Pons (tissue), 1 donor: Measurements from ENCODE around the gene SMIM13.
"Not testable (repeated sequence)": the region's sequence is repeated elsewhere in the genome, so short reads cannot be mapped to it uniquely, and the experiment has no call there.

Experiments used
- DNase-seq: peaks from one replicate; pipeline ENCODE4 v3.0.0-alpha.2; 2016; ENCODE audit warnings: low spot score

The SMIM13 gene

DNA sequence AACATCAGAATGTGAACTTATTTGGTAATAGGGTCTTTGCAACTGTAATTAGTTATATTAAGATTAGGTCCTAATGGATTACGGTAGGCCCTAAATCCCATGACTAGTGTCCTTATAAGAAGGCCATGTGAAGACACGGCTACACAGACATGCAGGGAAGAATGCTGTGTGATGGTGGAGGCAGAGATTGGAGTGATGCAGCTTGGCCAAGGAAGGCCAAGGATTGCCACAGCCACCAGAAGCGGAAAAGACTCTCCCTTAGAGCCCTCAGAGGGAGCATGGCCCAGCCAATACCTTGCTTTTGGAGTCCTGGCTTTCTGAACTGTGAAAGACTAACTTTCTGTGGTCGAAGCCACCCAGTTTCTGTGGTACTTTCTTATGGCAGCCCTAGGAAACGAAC is 9.7 kb upstream of the SMIM13 start:
- no peak for DNase-seq

DNA sequence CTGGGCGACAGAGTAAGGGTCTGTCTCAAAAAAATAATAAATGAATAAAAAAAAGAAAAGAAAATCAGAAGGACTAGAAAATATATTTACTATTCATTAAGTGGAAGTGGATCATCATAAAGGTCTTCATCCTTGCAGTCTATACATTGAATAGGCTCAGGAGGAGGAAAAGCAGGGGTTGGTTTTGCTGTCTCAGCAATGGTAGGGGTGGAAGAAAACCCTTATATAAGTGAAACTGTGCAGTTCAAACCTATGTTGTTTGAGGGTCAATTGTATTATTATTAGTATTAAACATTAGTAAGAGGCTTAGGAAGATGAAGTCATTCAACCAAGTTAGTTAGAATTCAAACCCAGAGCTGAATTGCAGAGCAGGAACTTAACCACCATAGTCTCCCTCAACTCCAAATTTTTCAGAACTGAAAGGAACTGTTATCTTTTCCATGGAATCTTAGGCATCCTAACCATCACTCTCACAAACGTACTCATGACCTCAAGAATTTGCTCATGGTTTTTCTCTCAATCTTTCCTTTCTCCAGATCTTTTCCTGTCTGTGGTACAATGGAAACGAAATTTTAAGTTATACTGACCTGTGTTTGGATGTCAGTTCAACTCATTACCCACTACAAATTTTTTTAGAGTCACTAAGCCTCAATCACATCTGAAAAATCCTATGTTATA is 7.7 kb upstream of the SMIM13 start:
- DNase-seq, result no peak

GRCh38 chr6:11087141-11087812 is 6.4 kb upstream of the SMIM13 start:
- DNase-seq, result not testable (repeated sequence)

DNA sequence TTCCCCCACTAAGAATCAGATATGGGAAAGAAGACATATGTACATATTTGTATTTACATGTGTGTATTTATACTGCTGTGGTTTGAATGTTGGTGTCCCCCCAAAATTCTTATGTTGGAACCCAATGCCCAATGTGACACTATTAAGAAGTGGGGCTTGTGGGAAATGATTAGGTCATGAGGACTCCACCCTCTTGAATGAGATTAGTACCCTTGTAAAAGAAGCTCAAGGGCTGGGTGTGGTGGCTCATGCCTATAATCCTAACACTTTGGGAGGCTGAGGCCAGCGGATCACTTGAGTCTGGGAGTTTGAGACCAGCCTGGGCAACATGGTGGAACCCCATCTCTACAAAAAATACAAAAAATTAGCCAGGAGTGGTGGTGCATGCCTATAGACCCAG is 3.9 kb upstream of the SMIM13 start:
- DNase-seq, result no peak

- DNase-seq, result not testable (repeated sequence)
Observed at GRCh38 chr6:11091141-11091540, 2.5 kb upstream of the SMIM13 start.

DNA sequence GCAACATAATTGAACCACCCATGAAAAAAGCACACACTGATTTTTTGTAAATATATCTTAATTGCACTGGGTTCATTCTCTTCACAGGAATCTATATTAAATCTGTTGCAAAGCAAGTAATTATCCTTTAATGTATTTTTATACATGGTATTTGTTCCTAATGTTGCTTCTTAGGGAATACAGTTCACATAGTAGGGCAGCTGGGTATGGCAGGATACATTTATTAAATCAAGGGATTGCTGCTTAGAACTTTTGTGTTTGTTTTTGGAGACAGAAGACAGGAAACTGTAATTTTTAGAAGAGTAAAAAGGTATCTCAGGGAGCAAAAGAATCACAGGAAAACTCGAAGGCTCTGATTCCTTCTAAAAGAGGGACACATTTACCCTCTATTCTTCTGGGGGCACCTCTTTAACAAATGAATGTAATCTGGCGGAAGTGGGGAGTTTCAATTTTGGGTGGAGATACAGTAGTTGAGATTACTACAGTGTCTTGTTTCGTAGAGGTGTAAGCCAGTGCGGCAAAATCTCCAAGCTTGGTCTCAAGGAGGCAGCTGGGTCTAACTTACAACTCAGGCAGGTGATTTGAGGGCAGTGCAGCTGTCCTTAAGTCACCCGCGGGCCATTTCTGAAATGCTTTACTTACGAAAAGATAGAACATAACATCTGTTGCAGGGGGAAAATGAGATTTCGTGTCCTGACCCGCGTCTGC is 812 bp upstream of the SMIM13 start:
- DNase-seq, result no peak

DNA sequence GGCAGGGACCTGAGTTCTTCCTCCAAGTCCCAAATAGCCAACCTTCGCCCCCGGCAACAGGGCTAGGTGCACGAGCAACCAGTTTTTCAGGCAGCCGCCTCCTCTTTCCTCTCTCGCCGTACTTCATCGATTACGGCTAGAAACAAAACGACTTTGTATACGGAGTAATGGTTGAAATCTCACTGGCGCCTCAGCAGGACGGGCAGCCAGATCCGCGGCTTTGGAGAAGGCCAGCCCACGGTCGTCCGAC is 333 bp upstream of the SMIM13 start:
- DNase-seq, result no peak

DNA sequence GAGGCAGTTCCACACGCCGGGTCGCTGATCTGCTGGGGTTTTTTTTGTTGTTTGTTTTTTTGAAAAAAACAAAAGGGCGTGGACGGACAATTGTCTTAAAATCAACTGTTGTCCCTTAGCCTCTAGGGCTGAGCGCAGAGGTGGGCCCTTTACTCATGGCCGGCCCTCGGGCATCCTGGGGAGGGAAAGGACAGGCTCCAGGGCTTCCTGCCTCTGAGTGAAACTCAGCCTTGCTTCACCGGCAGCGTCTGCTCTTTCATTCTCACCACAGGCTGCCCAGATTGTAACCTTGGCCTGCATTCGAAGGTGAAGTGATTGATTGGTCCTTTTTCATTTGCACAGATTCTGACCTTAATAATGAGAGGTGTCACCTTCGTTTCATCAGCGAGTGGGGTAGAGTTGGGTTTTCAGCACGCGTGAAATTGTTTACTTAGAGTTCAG is 797 bp downstream of the SMIM13 start:
- DNase-seq, result peak; percentile 51

GRCh38 chr6:11094941-11095340 is 1.3 kb downstream of the SMIM13 start:
- no peak for DNase-seq

- no peak for DNase-seq
Observed at GRCh38 chr6:11096109-11096508, 2.5 kb downstream of the SMIM13 start.

DNA sequence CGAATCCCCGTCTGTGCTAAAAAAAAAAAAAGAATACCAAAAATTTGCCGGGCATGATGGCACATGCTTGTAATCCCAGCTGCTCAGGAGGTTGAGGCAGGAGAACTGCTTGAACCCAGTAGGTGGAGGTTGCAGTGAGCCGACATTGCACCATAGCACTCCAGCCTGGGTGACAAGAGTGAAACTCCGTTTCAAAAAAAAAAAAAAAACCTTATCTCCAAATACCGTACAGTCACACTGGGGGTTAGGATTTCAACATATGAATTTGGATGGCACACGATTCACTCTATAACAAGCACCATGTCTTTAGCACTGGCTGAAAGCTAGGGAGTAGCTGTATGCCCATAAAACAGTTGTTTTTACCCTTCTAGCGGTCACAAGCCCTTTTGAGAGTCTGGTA is 3.8 kb downstream of the SMIM13 start:
- no peak for DNase-seq

DNA sequence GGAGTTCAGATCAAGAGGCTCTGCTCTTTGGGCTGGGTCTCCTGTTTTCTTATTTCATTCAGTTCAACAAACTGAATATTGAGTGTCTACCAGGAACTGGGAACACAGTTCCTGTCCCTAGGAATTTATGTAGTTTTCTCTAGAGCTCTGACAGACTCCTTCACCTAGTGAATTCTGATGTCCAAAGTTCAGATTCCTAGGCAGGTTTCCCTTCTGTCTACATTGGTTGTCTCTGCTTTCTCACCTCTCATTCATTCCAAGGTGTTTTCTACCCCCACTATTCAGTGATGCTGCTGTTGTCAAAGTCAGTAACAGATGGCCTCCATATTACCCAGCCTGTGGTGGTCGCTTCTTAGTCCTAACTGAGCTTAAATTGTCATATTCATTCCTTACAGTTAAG is 4.4 kb downstream of the SMIM13 start:
- no peak for DNase-seq

DNA sequence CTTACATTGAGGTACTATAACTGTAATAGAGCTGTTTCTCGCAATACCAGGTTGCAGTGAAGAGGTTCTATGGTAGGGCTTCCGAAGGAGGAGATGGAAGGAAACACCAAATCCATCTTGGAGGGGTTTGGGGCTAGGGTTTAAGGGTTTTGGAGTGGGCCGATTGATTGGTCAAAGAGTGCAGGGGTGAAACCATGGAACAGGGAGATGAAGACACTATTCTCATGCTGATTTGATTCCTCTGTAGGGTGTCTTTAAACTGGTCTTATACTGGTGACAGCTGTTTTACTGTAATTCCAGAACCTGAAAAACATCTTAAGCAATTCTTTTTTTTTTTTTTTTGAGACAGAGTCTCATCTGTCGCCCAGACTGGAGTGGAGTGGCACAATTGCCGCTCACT is 7.8 kb downstream of the SMIM13 start:
- DNase-seq, result no peak

GRCh38 chr6:11103065-11103464 is 9.4 kb downstream of the SMIM13 start:
- no peak for DNase-seq

- DNase-seq, result no peak
Observed at GRCh38 chr6:11108726-11109125, 15.1 kb downstream of the SMIM13 start.

- no peak for DNase-seq
Observed at GRCh38 chr6:11110921-11111768, 17.5 kb downstream of the SMIM13 start, which contains the start of gene ERVFRD-1. Gene ERVFRD-1, minus strand, starts transcription at chr6:11111725. Its CDS starts 6,415 bp downstream, at chr6:11105310.

- no peak for DNase-seq
Observed at GRCh38 chr6:11111769-11112437, 18.3 kb downstream of the SMIM13 start.

- no peak for DNase-seq
Observed at GRCh38 chr6:11113038-11113437, 19.4 kb downstream of the SMIM13 start.

DNA sequence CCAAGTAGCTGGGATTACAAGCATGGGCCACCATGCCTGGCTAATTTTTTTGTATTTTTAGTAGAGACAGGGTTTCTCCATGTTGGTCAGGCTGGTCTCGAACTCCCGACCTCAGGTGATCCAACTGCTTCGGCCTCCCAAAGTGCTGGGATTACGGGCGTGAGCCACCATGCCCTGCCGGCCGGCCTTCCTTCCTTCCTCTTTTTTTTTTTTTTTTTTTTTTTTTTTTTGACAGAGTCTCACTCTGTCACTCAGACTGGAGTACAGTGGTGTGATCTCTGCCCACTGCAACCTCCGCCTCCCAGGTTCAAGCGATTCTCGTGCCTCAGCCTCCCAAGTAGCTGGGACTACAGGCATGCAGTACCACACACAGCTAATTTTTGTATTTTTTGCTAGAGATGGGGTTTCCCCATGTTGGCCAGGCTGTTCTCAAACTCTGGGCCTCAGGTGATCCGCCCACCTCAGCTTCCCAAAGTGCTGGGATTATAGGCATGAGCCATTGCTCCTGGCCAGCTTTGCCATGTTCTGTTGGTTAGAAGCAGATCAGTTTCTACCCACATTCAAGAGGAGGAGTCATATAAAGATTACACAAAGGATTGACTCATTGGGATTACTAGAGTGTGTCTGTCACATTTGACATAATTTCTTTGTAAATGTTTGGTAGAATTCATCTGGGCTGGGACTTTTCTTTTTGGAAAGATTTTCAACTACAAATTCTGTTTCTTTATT is 22.3 kb downstream of the SMIM13 start:
- not testable (repeated sequence) for DNase-seq

DNA sequence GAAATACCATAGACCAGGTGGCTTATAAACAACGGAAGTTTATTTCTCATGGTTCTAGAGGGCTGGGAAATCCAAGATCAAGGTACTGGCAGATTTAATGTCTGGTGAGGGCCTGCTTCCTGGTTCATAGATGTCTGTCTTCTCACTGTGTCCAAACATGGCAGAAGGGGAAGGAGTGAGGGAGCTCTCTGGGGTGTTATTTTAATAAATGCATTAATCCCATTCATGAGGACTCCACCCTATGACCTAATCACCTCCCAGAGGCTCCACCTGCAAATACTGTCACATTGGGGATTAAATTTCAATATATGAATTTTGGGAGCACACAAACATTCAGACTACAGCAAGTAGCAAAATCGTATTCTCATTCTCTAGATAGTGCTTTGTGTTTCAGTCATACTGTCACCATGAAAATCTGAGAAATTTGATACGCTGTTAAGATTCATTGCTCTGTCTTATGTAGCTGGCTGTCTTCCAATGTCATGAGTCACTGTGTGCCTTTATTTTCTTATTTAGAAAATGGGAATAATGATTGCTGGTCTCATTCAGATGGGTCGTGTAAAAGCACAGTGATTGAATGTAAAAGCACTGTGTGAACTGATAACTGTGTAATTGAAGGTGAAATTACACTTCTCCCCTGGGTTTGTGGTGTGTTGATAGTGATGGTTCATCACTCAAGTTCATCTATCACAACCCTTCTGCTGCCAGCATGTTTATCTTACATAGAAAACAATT is 26.8 kb downstream of the SMIM13 start:
- no peak for DNase-seq
